Activated CD4-positive, alpha-beta T cell treated with anti-CD3 and anti-CD28 coated beads, Interleukin-2, amount 50 U/mL, for 1 hour (primary cell): ENCODE data around the gene SMARCD2.
"Not testable (repeated sequence)": the region's sequence is repeated elsewhere in the genome, so short reads cannot be mapped to it uniquely, and the experiment has no call there.

Experiments used
- DNase-seq: peaks from one replicate; pipeline ENCODE4 v3.0.0-alpha.2; 2020

The SMARCD2 gene

DNA sequence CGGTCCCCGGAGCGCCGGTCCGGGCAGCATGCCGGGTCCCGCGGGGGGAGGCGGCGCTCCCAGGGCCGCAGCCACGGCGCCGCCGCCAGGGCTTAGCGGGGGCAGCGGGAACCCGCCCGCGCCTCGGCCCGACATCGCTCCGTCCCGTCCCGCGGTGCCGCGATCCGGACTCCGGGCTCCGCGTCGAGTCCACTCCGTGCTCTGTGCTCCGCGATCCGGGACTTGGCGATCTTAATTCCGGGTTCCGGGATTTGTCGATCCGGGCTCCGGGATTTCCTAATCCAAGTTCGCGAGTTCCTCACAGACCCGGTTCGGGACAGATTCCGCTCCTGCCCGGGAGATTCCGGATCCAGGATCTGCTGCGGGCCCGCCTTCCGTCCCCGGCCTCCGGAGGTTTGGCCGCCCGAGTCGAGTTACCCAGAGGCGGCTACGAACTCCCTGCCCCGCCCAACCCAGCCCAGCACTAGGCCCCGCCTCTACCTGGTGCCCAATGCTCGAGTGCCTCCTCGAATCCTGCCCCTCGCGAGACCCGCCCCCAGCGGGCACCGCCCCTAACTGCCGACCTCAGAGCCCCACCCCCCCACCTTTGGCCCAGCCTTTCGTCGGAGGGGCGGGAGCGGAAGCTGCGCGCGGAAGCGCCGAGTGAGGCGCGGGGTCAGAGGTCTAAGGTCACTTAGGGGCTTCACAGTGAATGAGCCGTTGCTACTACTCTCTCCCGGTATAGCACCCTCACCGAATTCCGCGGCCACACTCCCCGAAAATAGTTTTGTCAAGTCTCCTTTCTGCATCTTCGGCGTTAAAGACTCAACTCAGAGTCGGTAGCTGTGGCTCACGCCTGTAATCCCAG, at the start of gene SMARCD2:
Gene SMARCD2, minus strand, starts transcription at position 146 of the 847 bp plus-strand sequence. Its CDS starts 11 bp downstream, at position 135.
- peak; percentile 99 for DNase-seq

DNA sequence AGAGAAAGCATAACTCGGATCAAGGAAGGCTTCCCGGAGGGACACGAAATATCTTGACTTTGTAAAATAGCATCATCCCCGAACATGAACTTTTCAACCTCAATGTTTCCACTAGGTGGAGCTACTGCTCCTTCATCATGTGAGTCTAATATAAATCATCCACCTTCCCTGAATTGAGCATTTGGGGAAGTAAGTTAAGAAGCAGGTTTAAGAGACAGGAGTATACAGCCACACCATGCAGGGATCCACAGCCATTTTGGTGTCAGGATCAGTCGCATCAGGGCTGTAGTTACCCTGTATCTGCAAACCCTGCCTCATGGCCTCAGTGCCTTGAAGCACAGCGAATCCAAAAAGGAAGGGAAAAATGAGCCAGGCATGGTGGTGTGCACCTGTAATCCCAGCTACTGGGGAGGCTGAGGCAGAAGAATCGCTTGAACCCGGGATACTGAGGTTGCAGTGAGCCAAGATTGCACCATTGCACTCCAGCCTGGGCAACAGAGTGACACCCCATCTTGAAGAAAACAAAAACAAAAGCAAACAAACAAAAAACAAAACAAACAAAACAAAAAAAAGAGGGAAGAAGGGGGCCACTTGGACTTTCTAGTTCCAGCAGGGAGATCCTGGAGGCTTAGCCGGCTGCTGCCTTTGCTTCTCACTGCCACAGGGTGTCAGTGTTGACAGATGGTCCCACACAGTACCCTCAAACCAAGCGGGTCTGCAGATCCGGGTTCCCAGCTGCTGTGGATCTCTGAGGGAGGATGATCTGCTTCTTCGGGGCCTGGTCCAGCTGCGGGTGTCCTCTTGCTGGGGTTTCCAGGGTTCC, 46.8 kb upstream of the SMARCD2 start:
- DNase-seq, result not testable (repeated sequence)

DNA sequence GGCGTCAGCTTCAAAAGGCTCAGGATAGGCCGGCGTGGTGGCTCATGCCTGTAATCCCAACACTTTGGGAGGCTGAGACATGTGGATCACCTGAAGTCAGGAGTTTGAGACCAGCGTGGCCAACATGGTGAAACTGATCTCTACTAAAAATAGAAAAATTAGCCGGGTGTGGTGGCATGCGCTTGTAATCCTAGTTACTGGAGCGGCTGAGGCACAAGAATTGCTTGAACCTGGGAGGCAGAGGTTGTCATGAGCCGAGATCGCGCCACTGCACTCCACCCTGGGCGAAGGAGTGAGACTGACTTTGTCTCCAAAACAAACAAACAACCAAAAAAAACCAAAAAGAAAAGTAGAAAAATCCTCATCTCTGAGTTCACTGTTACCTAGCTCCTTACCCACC, 42.6 kb upstream of the SMARCD2 start:
- DNase-seq, result not testable (repeated sequence)

DNA sequence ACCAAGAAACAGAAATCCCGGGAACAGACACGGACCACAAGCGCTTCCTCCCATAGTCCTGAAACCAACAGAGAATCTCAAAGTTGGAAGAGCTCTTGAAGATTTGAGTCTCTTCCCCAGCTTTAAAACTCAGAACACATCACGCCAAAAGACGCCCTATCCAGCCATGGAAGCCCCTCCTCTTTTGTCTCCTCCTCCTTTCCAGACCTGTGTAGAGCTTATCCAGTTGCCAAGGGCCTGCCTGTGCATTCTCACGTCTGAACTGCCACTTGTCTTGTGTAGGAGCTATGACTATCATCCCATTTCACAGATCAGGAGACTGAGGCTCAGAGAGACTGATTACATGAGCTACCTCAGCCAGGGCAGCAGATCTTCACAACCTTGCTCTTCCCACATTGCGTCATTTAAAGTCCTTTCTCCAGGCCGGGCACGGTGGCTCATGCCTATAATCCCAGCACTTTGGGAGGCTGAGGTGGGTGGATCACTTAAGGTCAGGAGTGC, 40.2 kb upstream of the SMARCD2 start:
- not testable (repeated sequence) for DNase-seq

DNA sequence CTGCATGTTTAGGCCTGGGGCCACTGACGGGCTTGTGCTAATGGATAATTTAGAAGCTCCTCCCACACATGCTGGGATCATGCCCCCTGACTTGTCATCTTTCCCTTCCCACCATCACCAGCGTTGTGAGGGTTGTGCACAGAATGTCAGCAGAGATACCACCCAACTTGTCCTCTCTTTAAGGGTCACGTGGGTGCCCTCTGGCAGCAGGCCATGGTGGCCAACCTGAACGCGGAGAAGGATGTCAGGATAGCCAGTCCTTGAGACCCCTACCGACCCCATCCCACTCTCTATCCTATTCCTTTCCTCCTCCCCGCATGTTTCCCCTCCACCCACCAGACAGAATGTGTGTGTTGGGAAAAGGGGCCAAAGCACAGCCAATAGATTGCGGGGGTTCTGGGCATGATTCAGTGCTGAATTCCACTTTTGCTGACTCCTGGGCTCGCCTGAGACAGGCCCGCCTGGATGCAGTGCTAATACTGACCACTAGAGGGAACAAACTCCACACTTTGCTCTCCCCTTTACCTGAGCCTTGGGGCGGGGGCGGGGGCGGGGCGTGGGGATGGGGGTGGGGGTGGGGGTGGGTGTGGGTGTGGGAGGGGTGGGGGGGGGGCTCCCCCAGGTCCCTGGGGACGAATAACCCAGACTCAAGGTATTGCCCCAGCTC, 39.6 kb upstream of the SMARCD2 start, which contains the start of gene GH2:
Gene GH2, minus strand, starts transcription at position 10 of the 667 bp plus-strand sequence. CDS start 143 bp downstream, outside the sequence.
- peak; percentile 61 for DNase-seq

DNA sequence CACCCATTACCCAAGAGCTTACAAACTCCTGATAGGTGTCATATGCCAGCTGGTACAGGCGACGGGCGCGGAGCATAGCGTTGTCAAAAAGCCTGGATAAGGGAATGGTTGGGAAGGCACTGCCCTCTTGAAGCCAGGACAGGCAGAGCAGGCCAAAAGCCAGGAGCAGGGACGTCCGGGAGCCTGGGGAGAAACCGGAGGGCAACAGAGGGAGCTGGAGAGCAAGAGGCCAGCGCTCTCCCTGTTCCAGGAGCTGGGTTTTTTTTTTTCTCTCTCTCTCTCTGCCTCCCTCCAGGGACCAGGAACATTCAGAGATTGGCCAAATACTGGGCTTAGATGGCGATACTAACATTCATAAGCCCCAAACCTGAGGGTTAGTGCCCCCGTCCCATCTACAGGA, 38.9 kb upstream of the SMARCD2 start:
- not testable (repeated sequence) for DNase-seq

DNA sequence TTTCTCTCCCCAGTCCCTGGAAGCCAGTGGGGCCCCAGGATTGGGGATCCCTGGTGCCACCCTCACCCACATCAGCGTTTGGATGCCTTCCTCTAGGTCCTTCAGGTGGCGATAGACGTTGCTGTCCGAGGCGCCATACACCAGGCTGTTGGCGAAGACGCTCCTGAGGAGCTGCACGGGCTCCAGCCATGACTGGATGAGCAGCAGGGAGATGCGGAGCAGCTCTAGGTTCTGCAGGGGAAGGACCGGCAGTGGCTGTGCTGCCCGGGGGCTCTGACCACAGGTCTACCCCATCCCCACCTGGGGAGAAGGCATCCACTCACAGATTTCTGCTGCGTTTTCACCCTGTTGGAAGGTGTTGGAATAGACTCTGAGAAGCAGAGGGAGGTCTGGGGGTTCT, 38.2 kb upstream of the SMARCD2 start:
- DNase-seq, result no peak

DNA sequence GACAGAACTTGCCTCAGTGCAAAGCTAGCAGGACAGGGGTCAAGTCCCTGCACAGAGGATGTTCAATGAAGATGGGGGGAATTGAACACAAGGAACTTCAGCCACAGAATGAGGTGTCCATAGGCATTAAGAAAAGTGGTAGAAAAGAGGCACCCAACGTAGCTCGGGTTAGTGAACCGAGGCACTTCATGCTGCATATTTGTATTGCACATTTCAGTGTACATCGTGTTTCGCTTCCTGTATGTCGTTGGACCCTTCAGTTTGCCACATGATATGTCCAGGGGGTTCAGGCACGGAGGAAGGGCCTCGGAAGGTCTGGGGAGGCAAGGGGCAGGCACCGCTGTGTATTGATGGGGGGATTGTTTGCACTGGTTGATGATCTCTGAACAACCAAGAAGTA, 35.9 kb upstream of the SMARCD2 start:
- not testable (repeated sequence) for DNase-seq

DNA sequence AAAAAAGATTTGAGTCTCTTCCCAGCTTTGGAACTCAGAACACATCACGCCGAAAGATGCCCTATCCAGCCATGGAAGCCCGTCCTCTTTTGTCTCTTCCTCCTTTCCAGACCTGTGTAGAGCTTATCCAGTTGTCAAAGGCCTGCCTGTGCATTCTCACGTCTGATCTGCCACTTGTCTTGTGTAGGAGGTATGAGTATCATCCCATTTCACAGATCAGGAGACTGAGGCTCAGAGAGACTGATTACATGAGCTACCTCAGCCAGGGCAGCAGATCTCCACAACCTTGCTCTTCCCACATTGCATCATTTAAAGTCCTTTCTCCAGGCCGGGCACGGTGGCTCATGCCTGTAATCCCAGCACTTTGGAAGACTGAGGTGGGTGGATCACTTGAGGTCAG, 32.2 kb upstream of the SMARCD2 start:
- DNase-seq, result not testable (repeated sequence)

DNA sequence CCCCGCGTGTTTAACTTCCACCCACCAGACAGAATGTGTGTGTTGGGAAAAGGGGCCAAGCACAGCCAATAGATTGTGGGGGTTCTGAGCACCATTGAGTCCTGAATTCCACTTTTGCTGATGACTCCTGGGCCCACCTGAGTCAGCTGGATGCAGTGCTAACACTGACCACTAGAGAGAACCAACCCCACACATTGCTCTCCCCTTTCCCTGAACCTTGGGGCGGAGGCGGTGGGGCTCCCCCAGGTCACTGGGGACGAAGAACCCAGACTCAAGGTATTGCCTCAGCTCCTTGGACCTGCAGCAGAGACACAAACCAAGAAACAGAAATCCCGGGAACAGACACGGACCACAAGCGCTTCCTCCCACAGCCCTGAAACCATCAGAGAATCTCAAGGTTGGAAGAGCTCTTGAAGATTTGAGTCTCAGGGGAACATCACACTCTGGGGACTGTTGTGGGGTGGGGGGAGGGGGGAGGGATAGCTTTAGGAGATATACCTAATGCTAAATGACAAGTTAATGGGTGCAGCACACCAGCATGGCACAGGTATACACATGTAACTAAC, 31.7 kb upstream of the SMARCD2 start:
- not testable (repeated sequence) for DNase-seq

DNA sequence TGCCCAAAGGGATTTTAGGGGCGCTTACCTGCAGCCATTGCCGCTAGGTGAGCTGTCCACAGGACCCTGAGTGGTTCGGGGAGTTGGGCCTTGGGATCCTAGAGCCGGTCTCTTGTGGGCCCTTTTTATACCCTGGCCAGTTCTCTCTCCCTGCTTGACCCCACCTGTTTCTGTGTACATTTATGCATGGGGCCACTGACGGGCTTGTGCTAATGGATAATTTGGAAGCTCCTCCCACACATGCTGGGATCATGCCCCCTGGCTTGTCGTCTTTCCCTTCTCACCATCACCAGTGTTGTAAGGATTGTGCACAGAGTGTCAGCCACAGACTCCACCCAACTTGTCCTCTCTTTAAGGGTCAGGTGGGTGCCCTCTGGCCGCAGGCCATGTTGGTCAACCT, 31.1 kb upstream of the SMARCD2 start, which contains the start of gene CSH2:
Gene CSH2, minus strand, starts transcription at position 101 of the 400 bp plus-strand sequence. Its CDS starts 63 bp downstream, at position 38.
- DNase-seq, result not testable (repeated sequence)

DNA sequence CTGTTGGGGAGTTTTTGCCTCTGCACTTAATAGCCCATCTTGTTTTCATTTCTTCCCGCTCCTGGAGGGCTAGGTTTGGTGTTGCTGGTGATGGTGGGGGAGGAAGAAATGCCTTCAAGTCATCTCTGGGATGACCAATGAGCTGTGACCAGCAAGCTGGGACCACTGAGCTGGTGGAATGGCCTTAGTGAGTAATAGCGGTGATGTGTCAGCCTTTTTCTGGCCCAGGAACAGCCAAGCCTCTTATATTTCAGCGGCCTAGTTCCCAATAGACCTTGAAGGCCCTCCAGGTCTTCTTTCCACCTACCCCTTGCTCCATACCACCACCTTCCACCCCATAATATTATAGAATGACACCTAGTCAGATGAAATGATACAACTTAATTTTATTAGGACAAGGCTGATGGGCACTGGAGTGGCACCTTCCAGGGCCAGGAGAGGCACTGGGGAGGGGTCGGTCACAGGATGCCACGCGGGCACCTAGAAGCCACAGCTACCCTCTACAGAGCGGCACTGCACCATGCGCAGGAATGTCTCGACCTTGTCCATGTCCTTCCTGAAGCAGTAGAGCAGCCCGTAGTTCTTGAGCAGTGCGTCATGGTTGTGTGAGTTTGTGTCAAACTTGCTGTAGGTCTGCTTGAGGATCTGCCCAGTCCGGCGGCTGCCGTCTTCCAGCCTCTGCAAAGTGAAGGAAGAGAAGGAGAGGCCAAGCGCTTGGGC, 29.3 kb upstream of the SMARCD2 start:
- DNase-seq, result not testable (repeated sequence)

DNA sequence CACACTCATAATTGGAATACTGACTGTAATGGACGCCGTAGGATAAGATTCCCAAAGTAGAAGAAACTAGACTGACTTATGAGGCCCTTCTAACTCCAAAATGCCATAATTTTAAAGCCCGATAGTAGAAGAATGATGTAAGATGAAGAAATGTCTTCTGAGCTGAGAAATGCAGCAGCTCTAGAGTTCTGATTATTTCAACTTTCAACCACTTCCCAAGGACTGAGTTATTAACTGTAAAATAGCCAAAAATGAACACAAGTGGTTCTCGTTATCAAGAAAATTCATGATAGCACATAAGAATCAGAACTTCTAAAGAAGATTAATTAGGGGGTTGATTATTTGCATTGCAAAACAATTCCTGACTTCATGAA, 27.8 kb upstream of the SMARCD2 start:
- not testable (repeated sequence) for DNase-seq

DNA sequence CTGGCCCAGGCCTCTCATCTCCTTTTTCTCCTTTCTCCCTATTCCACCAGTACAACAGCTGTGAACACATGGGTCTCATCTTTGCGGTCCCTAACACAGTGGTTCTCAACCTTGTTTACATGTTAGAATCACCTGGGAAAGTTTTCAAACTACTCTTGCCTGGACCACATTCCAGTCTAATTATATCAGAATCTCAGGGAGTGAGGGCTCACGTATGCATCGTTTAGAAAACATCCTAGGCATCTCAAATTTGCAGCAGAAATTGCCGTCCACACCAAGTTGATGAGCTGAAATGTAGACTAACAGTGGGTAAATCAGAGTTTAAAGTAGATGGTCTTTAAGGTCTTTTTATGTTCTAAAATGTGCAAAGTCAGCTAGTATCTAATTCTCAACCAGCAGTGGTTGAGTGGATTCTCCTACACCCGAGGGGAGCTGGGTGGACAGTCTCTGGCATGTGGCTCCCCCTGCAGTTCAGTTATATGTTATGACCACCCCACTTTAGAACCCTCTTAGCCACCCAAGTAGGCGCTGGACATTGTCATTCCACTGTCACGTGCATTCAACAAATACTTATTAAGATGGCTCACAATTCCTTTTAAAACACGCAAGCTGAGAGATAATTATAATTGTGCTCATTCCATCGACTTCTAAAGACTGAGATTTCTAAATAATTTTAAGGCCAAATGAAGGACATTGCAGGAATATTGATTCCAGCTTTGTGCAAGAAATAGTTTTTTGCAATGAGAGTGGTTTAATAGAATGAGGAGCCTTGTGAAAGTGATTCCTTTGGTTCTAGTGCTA, 27.2 kb upstream of the SMARCD2 start:
- not testable (repeated sequence) for DNase-seq

DNA sequence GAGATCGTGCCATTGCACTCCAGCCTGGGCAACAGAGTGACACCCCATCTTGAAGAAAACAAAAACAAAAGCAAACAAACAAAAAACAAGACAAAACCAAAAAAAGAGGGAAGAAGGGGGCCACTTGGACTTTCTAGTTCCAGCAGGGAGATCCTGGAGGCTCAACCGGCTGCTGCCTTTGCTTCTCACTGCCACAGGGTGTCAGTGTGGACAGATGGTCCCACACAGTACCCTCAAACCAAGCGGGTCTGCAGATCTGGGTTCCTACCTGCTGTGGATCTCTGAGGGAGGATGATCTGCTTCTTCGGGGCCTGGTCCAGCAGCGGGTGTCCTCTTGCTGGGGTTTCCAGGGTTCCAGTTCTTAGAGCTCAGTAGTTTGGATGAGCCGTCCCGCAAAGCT, 24.1 kb upstream of the SMARCD2 start:
- DNase-seq, result not testable (repeated sequence)

DNA sequence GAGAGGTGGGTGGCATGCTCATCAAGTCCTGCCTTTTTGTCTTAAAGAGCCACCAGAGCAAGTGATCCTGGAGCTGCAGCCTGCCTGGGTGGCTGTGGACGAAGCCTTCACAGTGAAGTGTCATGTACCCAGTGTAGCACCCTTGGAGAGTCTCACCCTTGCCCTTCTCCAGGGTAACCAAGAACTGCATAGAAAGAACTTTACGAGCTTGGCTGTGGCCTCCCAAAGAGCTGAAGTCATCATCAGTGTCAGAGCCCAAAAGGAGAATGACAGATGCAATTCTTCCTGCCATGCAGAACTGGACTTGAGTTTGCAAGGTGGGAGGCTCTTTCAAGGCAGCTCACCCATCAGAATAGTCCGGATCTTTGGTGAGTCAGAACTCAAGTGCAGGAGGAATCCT, 16.8 kb upstream of the SMARCD2 start:
- no peak for DNase-seq

DNA sequence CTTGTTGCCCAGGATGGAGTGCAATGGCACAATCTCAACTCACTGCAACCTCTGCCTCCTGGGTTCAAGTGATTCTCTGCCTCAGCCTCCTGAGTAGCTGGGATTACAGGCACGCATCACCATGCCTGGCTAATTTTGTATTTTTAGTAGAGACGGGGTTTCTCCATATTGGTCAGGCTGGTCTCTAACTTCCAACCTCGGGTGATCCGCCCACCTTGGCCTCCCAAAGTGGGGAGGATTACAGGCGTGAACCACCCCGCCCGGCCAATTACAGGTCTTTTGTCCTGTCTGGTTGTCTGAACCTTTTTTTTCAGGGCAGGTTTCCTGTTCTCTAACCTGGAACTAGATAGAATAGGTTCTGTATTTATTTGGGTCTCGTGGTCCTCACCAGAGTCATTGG, 13.9 kb upstream of the SMARCD2 start:
- not testable (repeated sequence) for DNase-seq

DNA sequence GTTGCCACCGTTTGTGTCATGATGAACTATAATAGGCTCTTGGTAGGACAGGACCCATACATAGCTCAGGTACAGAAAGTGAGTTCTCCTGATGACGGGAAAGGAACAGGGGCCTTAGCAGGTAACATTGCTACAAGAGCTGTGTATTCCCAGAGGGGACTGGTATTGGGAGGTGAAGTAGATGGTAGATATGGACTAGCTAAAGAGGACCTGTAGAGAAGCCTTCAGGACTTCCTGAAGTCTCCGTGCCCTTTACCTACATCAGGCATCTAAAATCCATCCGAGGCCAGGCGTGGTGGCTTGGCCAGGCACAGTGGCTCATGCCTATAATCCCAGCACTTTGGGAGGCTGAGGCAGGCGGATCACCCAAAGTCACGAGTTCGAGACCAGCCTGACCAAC, 12.7 kb upstream of the SMARCD2 start:
- DNase-seq, result no peak

DNA sequence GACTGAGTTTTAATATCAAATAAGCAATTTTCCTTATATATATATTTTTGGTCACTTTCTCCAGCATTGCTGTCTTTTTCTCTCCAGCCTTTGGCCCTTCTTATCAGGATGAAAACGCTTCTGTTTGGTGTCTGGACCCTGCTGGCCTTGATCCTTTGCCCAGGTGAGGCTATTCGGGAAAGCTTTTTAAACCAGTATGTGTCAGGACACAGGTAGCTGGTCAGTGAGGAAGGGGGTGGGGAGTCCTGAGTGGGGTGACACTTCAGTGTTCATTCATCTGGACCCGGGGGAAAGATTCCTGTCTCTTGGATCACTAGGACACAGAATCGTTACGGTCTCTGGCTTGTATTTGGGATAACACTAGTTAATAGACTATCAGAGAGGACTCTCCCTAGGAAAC, 12.2 kb upstream of the SMARCD2 start:
- no peak for DNase-seq

DNA sequence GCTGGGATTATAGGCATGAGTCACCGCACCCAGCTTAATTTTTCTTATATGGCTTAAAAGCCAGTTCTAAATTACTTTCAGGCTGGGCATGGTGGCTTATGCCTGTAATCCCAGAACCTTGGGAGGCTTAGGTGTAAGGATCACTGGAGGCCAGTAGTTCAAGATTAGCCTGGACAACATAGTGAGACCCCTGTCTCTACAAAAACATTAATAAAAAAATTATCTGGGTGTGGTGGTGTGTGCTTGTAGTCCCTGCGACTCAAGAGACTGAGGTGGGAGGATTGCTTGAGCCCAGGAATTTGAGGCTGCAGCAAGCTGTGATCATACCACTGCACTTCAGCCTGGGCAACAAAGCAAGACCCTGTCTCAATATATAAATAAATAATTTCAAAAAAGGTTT, 10.8 kb upstream of the SMARCD2 start:
- no peak for DNase-seq

DNA sequence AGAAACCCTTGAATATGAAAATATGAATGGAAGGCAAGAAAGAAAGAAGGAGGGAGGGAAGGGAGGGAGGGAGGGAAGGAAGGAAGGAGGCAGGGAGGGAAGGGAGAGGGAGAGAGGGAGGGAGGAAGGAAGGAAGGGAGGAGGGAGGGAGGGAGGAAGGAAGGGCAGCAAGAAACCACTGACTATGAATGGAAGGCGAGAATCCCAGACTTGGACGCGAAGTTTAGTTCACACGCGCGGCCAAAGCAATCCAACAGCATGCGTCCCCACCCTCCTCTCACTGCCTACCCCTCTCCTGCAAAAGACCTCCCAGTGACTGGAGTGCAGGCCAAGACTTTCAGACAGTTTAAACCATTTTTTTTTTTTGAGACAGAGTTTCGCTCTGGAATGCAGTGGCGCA, 7.9 kb upstream of the SMARCD2 start:
- no peak for DNase-seq
